NK-92 (cell line): ENCODE data around the gene SLC7A11.

Source experiments
- DNase-seq: peaks from one replicate; lab custom pipeline; 2025; ENCODE audit not compliant: unreplicated experiment; lab: John Stamatoyannopoulos, UW

Gene SLC7A11

DNA sequence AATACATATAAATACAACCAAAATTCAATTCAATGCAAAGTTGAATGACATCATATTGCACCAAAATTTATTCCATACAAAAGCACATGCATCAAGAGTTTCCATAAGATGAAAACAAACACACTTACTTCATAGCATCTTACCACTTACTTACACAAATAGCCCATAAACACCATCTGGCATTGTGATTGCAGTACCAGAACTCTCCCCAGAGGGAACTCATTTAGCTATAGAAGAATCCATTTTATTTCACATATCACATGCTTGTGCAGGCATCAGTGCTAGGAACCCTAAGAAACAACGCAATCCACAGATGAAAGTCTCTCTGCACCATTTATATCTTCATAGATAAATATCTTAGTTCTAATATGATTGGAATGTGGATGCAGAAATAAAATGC, 77.9 kb downstream of the SLC7A11 start:
- DNase-seq: no peak

DNA sequence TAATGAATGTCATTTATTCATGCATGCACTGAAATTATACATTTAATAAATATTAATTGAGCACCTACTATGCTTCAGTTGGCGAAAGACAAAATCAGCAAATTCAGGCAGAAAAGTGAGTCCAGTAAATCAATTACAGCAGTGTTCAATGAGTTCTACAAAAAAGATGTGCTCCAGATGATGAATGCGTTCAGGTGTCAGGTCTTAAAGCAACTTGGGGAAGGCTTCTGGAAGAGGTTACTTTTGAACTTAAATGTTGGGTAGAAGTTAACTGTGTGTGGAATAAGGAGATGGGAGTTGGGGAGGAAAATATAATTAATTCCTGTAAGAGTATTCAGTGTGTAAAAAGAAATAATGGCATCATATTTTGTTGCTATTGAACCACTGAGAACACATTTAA, 79.0 kb downstream of the SLC7A11 start:
- DNase-seq: no peak

DNA sequence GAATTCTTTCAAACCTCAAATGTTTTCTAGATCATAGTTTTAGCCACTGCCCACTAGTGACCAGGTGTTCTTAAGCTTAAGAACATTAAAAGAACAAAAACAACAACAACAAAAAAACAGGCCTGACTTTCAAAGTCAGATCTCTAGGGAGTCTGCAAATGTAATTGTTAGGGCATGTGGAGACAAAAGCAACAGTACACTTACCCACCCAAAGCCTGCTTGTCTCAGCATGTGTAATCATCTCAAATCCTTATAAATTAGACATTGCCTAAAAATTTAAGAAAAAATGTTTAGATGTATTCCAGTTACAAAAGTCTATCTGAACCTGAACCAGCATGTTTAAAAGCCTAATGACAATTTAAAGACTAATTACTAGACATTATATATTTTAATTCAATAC, 79.9 kb downstream of the SLC7A11 start:
- no peak for DNase-seq

DNA sequence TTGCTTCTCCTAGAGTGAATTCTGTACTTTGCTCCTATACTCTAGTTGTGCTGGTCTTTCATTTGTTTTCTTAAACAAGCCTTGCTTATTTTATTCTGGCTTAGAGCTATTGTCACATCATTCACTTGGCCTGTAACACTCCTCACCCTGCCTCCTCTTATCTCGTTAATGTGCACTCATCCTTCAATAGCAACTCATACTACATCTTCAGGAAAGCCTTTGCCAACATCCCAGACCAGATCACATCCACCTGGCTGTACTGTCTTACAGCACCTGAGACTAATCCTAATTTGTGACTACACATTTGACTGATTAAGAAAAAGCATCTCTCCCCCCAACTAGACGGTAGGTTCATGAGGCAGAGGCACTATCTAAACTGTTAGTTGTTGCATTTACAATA, 80.8 kb downstream of the SLC7A11 start:
- no peak for DNase-seq

DNA sequence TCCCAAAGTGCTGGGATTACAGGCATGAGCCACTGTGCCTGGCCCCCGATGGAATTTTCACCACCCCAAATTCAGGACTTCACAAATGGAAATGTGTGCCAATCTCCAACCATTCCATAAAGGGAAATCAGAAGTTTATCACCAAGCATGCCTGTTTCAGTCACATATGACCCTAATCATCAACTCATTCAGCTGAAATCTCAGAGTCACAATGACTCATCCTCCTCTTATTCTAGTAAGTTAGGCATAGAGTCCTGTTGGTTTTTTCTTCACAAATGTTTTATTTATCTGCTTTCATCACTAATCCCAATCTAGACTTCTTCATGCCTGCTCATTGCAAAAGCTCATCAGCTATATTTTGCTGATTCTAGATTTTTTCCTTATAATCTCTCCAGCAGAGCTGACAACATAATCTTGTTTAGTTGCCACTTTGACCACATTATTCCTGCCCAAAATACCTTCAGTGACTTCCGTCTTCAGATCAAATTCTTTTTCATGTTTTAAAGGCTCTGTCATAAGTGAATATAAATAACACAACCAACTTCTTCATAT, 83.3 kb downstream of the SLC7A11 start:
- no peak for DNase-seq

DNA sequence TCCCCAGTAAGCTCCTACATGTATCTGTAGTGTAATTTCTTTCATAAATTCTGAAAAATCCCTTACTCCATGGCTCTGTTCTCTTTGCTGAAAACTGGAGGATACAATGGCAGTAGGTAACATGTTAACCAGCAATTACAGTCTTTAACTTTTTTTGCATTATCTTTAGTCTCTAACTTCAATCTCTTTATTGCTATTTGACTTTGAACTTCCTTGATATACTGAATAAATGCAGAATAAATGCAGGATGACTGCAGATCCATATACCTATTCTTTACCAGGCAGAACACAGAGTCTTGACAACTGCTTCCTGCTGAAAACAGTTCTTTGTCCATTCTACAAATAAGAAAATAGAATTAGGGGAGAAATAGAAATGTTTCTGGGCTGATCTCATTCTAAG, 101.3 kb downstream of the SLC7A11 start:
- DNase-seq: no peak

GRCh38 chr4:138138774-138139173, 103.4 kb downstream of the SLC7A11 start:
- no peak for DNase-seq

- DNase-seq: no peak
These were observed 106.5 kb downstream of the SLC7A11 start for GRCh38 chr4:138135610-138136009.

- DNase-seq: no peak
These were observed 123.9 kb downstream of the SLC7A11 start for GRCh38 chr4:138118270-138118669.

DNA sequence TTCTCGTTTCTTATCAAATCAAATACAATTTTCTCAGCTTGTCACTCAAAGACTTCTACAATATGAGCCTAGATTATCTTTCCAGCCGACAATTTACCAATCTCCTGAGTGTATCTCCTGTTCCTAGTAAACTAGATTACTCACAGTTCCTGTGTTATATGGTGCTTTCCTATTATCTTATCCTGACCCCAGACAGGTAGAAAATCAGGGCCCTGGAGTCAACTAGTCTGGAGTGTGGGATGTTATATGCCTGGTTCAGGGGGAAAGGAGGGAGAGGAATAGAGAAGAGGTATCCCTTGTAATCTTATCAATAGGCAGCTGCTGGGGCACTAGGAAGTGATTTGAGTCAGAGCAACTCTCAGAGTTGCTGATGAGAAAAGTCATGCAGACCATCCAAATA, 127.1 kb downstream of the SLC7A11 start:
- DNase-seq: no peak

- DNase-seq: no peak
These were observed 127.7 kb downstream of the SLC7A11 start for GRCh38 chr4:138114434-138114833.
